Measurements from ENCODE around the gene P2RX3.

P2RX3 gene

DNA sequence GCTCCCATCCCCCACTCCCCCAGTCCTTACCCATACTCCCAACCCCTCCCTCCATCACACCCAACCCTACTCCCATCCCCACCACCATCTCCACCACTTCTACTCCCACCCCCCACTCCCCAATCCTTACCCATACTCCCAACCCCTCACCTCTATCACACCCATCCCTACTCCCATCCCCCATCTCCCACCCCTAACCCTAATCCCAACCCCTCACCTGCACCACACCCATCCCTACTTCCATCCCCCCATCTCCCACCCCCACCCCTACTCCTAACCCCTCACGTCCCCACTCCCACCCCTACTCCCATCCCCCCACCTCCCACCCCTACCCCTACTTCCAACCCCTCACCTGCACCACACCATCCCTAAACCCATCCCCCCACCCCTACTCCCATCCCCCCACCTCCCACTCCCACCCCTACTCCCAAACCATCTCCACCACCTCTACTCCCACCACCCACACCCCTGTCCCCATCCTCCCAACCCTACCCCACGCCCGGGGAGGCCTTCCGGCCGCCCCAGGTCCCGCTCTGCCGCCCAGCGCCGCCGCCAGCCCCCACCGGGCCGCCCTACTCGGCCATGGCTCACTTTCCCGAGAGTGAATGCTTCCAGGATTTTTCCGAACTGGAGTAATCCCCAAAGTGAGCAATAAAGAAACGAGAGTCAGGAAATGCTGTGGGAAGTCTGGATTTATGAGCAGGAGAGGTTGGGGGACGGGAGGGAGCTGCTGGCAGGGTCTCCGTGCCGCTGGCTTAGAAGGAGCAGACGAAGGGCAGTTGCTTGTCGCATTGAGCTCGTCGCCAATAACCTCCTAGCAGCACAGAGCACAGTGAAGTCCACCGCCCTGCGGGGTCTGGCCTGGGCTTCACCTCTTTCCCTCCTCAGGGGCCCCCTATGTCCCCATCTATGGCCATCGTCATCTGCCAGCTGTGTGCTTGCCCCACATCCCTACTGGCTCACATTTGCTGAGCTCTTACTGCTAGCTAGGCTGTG is 38.2 kb downstream of the P2RX3 start:
- no peak for DNase-seq

GRCh38 chr11:57377107-57377506 is 39.0 kb downstream of the P2RX3 start:
- DNase-seq, result no peak

GRCh38 chr11:57378186-57378585 is 40.0 kb downstream of the P2RX3 start:
- DNase-seq, result no peak

GRCh38 chr11:57379732-57380131 is 41.6 kb downstream of the P2RX3 start:
- no peak for DNase-seq

DNA sequence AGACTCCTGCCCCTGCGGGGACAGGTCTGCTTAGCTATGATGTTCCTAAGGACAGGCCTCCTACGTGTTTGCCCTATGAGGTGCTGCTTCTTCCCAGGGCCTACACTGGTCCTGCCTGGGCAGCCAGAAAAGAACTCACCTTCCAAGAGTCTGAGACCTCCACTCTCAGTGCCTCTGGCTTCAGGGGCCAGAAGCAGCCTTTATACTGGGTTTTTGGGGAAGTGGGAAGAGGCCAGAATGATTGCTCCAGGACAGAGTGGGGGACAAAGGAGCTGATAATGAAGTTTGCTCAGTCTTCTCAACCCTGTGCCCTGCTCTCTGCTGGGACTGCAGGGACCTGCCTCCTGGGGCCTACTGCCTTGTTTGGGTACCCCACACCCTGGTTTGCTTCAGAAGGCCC is 42.8 kb downstream of the P2RX3 start, which contains the start of gene PRG3:
PRG3 (minus strand) TSS at position 176 of the 400 bp plus-strand sequence. CDS start 442 bp downstream, outside the sequence.
- no peak for DNase-seq

- no peak for DNase-seq
Measured at GRCh38 chr11:57386178-57386940, 48.2 kb downstream of the P2RX3 start.

DNA sequence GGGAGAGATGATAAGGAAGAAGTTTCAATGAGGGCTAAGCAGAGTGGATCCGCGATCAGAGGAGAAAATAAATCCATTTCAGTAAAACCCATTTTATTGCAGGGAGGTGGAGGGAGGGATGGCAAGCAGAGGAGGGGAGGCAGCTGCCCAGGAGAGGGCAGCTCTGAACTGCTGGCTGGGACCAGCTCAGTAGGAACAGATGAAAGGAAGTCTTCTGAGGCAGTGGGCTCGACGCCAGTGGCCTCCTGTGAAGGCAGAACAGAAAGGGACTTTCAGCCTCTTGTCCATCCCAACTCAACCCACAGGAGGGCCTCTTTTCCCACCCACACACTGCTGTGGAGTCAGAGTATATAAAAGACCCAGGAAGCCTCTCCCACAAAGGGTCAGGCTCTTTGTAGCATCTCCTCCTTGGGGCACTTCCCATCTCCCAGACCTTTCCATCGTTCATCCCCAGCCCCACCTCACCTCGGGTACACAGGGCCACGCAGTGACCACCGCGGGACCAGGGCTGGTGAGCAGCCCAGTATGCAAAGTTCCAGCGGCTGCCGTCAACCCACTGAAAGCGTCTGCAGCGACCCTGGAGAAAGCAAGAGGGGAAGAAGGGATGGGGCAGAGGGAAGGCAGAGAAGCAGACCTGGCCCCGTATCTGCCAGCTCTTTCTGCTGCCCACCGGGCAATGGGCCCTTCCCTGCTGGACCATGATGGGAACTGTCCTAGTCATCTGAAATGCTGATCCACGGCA is 49.3 kb downstream of the P2RX3 start:
- DNase-seq, result no peak

- no peak for DNase-seq
Measured at GRCh38 chr11:57390535-57390934, 52.4 kb downstream of the P2RX3 start, which contains the start of gene PRG2. TSS of gene PRG2 (minus strand) at chr11:57390650. CDS start at chr11:57389944, 706 bp downstream.

DNA sequence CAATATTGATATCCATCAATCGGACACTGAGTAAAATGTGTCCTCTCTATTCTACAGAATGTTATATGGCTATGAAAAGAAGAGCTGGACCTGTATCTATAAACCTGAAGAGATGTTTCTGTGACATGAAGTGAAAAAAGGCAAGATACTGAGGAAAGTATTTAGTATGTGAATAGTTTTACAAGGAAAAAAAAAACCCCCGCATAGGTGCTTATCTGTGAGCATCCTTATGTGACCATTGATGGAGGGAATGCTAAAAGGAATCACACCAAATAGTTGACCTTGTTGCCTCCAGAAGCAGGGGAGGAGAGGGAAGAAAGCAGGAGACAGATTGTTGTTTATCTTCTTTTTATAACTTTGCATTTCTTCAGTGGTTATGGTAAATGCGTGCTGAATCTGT is 53.0 kb downstream of the P2RX3 start:
- no peak for DNase-seq

- DNase-seq, result no peak
Measured at GRCh38 chr11:57391539-57391938, 53.4 kb downstream of the P2RX3 start.

DNA sequence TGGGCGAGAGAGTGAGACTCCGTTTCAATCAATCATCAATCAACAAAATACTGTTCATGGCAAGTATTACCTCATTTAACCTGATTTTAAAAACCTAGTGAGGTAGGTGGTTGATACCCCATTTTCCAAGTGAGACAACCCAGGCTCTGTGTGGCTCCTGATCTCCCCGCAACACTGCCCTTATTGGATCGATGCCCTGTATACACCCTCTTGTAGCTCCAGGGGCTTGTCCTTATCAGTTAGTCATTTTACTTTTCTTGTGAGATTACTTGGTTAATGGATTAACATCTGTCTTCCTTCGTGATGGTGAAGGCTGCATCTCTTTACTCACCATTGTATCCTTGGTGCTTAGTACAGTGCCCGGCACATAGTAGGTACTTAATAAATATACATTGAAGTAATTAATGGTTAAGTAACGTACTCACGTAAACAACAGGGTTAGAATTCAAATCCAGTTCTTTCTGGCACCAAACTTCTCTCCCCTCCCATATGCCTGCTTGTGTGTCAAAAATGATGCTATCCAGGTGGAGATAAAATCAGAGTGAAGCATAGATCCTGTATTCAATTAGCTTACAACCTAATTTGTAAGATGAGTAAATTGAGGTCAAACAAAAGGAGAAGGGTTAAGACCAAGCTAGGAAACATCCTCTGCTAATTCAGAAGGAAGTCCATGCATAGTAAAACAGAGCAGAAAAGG is 54.1 kb downstream of the P2RX3 start:
- no peak for DNase-seq

DNA sequence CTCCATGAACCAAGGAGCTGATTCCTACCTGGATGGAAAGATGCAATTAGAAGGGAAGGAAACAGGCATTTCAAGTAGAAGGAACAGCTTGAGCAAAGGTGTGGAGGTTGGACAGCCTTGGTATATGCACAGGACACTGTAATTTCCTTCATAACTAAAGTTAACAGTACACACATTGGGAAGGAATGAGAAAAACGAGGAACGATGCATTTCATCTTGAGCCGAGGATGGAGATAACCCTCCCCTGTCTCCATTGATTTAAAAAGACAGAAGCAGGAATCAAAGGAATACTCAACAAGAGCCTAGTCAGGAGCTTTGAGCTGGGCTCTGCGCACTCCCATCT is 54.6 kb downstream of the P2RX3 start:
- DNase-seq, result no peak

DNA sequence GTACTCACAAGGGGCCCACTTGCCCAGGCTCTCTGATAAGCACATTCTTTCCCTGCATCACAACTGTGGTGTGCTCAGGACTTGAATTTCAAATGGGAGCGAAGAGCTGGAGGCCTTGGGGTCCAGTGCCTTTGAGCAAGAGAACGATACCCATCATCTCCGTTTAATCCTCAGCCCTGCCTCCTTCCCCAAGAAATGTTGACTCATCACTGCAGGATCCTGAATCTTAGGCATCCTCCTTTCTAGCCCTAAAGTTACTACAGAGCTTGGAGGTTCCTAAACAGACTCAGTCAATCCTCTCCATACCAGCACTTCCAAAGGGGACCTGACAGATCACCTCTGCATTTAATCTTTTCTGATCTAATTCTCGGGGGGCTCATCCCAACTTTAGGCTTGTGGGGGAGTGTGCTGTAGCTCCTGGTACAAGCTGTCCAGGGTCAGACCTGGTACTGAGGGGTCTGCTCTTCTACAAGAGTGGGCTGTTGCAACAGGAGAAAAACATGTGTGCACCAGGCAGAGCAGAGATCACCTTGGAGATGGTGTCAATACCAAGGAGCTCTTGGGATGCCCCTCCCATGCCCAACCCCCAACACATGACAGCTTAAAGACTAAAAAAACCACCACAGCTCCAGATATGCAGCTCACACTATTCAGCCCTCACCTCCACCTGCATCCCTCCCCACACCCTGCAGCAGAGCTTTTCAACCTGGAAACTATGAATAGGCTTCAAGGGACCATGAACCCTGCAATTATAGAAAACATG is 56.2 kb downstream of the P2RX3 start:
- no peak for DNase-seq

DNA sequence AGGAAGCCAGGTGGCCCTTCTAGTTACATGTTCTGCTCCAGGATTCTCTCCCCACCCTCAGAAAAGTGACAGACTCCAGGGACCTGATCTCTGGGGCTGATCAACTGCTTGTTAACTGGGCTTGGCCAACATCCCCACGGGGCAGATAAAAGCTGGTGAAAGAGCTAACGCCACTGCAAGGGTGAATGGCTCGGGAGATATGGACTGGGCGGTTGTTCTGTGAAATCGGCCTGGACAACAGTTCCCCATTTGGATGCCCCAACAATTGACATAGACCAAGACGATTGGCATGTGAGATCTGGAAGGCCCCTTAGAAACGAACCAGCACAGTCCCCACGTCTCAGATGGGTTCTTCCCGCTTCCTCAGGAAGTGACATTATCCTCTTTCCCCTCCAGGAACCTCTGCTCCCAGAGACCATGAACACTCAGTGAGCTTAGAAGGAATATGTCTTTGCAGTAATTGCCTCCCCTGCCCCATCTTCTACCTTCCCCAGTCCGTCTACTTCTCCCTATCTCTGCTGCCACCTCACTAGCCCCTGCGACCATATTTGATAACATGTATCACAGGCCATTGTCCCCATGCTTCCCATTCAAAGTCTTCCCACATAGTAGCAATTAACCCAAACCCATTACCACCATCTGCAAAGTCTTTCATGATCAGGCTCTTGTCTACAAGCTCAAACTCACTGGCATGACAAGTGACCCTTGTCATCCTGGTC is 57.9 kb downstream of the P2RX3 start:
- DNase-seq, result no peak

- DNase-seq, result no peak
Measured at GRCh38 chr11:57396744-57397143, 58.6 kb downstream of the P2RX3 start.

GRCh38 chr11:57397394-57397990 is 59.3 kb downstream of the P2RX3 start:
- no peak for DNase-seq

DNA sequence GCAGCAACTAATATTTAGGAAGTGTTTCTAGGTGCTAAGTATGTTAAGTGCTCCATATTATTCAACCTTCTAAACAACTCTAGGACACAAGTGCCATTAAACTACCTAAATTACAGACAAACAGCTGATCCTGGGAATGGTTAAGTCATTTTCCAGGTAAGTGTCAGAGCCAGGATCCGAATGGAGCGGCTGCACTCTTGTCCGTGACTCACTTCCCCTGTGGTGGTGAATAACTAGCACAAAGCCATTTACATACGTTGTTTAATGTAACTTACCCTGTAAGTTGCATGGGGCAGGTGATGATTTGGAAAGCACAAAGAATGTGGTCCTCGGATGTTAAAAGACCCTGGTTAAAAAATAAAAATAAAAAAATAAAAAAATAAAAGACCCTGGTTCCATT is 61.1 kb downstream of the P2RX3 start:
- no peak for DNase-seq

DNA sequence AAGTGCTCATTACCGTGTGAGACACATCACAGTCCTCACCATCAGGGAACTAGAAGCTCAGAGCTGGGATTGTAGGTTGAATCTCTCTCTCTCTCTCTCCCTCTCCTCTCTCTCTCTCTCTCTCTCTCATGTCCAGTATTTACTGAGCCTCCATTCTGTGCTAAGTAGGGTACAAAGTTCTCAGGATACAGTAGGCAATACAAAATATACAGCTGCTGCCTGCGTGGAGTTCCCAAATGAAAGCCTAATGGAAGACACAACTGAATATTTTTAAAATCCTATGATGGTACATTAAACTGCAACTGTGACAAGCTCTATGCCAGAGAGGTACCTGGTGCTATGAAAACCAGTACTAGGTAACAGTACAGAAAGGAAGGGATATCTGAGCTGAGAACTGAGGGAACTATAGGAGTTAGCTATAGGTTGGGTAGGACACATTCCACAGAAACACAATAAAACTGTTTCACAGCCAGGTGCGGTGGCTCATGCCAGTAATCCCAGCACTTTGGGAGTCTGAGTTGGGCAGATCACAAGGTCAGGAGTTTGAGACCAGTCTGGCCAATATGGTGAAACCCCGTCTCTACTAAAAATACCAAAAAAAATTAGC is 61.9 kb downstream of the P2RX3 start:
- DNase-seq, result no peak

DNA sequence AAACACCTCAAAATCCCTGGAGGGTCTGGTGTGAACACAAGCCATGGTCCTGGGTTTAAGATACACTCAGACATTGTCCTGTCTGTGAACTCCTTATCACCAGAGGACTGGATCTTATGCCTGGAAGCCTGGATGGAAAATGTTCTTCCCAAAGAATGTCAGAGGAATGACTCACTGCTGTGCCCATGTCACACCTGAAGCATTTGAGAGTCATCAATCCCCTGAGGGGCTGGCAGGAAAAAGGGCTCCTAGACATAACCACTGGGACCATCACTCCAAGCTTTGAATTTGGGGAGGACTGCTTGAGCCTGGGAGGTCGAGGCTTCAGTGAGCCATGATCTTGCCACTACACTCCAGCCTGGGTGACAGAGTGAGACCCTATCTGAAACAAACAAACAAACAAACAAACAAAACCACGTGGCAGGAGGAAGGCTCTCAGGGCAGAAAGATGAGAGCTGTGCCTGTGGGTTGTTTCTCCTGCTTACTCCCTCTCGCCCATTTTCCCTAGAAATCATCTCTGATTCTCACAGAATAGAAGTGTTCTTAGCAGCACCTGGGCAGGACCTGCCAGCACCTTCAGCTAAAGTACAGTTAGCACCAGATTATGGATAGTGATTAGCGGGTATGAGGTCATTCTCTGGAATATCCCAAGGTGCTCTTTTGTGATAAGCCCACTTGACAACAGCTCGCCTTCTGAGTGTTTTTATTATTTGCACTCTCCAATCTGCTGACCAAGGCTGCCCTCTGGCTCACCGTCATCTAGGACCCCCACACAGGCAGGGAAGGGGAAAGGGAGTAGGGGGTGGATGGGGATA is 64.2 kb downstream of the P2RX3 start:
- DNase-seq, result no peak

Data from central memory CD4-positive, alpha-beta T cell (primary cell).